Amniotic epithelial cell (primary cell): Measurements from ENCODE around the gene NBEAL1.
"Not testable (repeated sequence)": the region's sequence is repeated elsewhere in the genome, so short reads cannot be mapped to it uniquely, and the experiment has no call there.

Experiments used
- DNase-seq: peaks from one replicate; pipeline ENCODE4 v3.0.0-alpha.2; 2010; ENCODE audit warnings: low read depth

Gene NBEAL1

DNA sequence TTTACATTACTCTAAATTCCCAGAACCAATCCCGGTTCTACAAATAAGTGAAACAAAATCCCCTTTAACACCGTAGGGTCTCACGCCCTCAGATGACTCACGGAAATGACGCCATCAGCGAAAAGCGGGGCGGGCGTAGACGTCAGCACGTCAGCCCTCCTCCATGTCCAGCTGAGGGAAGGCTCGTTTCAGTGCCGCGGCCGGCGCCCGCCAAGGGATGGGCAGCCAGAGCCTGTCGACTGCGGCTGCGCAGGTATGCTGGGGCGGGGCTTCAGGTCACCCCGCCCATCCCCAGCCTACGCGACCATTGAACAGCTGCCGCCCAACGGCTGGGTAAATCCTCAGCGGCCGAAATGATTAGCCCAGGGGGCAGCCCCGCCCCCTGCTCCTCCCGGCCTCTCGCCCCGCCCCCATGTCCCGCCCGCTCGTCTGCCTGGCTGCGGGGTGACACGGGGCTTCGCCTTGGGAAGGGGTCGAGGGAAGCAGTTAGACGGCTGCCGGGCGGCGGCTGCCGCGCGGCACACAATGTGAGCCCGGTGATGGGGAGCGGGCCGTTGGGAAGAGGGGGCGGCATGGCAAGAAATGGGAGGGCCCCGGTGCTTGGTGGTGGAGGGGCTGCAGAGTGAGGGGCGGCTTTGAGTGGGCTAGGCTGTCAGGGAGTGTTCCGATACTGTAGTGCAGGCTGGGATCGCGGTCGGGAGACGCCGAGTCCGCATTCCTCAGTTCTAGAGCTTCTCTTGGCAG, at the start of gene NBEAL1:
Gene NBEAL1 (plus strand): TSS at position 420 of the 744 bp plus-strand sequence. CDS start 1,510 bp downstream, outside the sequence.
- peak; percentile 97 for DNase-seq

DNA sequence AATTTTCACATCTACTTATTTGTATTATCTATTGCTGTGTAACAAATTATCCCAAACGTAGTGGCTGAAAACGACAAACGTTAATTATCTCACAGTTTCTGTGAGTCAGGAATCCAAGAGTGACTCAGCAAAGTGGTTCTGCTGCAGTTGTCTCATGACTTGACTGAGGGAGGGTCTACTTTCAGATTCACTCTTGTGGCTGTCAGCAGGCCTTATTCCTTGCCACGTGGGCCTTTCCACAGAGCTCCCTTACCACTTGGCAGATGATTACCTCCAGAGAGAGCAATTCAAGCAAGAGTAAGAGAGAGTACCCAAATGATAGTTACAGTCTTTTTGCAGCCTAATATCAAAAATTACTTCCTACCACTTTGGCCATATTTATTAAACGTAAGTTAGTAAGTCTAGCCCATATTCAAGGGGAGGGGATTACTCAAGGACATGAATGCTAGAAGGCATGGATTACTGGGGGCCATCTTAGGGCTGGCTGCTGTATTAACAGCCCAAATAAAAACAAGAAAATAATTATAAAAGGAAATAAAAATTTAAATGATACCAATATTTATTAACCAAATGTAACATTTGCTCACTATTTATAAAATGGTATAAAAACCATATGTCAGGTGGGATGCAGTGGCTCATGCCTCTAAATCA, 48.7 kb upstream of the NBEAL1 start:
- peak; percentile 89 for DNase-seq

DNA sequence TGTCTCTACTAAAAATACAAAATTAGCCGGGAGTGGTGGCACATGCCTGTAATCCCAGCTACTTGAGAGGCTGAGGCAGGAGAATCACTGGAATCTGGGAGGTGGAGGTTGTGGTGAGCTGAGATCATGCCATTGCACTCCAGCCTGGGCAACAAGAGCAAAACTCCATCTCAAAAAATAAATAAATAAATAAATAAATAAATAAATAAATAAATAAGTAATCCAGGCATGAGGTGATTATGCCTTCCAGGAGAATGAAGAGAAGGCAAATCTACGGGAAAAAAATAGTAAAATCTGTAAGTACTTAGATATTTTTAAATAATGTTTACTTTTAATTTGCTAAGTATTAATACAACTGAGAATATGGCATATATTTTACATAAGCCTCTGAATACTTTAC, 45.3 kb upstream of the NBEAL1 start:
- not testable (repeated sequence) for DNase-seq

DNA sequence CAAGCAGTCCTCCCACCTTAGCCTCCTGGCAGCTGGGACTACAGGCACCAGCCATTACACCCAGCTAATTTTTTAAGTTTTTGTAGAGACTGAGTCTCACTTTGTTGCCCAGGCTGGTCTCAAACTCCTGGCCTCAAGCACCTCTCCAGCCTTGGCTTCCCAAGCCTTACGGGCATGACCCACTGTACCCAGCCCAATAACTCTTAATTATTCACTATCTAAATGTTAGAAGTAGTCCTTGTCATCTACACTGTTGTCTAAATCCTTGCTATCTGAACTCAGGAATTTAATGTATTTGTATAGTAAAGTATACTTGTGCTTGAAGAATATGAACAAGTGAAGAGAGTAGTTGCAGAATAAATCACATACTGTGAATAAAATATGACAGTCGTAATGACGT, 37.9 kb upstream of the NBEAL1 start:
- DNase-seq, result no peak

DNA sequence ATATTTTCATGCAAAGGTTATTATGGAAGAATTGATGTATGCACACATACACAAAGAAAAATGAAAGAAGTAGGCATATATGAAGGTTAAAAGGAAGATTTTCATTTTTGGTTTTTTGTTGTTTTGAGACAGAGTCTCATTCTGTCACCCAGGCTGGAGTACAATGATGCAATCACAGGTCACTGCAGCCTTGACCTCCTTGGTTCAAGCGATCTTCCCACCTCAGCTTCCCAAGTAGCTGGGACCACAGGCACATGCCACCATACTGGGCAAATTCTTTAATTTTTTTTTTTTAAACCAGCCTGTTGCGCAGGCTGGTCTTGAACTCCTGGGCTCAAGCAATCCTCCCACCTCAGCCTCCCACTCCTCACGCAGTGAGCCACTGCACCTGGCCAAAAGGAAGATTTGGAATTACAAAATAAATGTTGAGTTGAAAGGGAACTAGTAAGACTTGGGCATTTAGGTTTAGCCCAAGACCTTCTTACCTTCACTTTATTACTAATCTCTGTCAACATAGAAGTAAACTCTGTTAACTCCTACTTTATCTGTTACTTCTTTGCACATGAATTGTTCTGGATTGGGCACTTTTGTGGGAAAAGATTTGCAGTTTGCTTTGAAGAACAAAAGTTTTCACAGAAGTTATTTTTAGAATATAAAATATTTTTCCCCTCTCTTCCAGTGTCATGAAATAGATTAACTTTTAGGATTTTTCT, 31.7 kb upstream of the NBEAL1 start:
- no peak for DNase-seq

DNA sequence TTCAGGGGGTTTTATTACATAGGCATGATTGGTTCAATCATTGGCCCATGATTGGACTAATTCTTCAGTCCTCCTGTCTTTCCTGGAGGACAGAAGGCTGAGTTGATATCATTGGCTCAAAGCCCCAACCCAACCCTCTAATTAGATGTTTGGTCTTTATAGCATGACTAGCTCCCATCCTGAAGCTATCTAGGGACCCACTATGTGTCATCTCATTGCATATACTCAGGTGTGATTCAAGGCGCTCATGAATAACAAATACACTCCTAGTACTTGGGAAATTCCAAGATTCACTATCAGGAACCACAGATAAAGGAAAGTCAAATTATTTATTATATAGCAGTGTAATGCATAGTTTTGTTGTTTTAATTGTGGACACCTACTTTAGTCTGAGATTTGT, 24.9 kb upstream of the NBEAL1 start:
- no peak for DNase-seq

DNA sequence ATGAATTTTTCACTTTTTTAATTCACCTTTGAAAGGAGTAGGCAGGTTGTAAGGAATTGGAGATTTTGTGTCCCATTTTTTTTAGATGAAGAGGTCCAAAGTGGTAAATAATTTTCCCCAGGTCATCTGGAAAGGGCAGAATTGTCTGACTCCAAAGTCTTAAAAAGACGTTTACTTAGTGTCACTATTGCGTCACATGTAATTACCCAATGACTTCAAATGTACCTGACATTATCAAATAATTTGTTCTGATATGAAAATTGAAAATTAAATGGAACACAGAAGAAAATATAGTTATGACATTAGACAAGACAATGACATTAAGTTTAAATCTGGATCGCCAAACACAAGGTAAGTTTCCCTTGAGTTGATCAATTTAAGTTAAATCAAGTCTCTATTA, 24.2 kb upstream of the NBEAL1 start:
- DNase-seq, result no peak

DNA sequence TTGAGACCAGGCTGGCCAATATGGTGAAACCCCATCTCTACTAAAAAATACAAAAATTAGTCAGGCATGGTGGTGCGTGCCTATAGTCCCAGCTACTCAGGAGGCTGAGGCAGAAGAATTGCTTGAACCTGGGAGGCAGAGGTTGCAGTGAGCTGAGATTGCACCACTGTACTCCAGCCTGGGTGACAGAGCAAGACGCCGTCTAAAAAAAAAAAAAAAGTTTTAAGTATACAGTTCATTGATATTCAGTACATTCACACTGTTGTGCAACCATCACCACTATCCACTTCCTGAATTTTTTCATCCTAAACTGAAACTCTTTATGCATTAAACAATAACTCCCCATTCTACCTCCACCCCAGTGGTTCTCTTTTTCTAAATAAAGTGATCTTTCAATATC, 17.6 kb upstream of the NBEAL1 start:
- DNase-seq, result peak; percentile 57

DNA sequence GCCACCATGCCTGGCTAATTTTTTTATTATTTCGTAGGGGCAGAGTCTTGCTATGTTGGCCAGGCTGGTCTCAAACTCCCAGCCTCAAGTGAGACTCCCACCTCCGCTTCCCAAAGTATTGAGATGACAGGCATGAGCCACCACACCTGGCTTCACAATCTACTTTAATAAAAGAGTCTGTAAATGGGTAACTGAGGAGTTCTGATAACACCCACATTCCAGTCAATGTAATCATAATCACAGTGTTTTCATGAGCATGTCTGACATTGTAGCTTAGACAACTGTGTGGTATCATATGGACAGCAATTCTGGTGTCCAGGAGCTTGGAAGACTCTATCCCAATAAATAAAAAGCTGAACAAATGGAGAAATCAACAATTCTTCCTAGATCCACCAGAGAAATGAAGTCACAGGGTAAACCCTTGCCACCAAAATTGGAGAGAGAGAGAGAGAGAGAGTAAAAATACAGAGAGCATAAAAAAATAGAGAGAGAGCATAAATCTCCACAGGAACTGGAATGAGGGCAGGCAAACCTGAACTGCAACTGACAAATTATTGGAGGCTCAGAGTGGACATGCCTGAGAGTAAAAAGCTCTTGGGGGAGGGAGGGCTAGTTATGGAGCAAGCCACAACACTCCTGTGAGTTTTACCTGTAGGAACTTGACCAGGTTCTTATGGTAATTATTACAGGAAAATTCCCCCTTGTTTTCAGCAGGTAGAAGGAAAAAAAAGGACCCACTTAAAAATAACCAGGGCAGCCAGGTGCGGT, 12.4 kb upstream of the NBEAL1 start:
- peak; percentile 17 for DNase-seq

DNA sequence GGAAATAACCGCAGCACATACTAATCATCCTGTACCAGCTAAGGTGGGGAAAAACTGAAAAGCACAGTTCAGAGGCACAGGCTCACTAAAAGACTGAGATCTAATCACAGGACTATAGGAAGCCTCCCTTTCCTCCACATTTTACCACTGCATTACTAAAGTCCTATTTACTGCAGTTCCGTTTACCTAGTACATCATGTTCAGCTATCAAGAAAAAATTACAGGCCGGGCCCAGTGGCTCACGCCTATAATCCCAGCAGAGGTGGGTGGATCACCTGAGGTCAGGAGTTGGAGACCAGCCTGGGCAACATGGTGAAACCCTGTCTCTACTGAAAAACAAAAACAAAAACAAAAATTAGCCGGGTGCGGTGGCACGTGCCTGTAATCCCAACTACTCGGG, 11.0 kb upstream of the NBEAL1 start:
- no peak for DNase-seq

DNA sequence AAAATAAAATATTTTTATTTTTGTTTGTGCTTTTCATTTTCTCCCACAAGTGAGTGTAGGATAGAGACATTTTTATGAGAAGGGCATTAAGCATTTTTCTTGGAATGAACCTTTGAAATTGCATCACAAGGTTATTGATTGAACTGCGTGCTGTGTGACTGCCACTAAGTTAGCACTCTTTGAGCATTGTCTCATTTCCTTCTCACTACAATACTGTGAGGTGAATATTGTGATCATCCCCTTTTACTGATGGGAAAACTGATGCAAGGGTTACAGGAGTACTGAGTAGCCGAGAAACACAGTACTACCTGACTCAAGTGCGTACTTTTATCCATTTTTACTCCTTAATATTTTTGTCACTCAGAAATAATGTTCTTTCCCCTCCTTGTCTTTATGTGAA, 2.0 kb downstream of the NBEAL1 start:
- DNase-seq, result no peak

DNA sequence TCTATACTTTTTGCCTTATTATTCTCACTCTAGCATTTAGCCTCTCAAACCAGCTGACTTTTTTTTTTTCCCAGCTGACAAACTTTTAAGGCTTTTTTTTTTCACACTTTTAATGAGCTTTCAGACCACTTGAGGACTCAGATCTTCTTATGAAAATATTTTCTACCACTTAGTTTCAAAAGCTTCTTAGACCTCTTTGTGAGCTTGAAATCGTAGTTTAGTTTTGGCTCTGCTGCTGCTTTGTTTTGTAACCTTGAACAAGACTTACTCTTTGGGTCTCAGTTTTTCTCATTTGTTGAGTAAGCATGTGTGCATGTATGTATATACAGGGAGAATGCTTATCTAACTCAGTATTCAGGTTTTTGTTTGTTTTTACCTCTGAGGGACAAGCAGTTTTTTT, 3.5 kb downstream of the NBEAL1 start:
- DNase-seq, result peak; percentile 52

DNA sequence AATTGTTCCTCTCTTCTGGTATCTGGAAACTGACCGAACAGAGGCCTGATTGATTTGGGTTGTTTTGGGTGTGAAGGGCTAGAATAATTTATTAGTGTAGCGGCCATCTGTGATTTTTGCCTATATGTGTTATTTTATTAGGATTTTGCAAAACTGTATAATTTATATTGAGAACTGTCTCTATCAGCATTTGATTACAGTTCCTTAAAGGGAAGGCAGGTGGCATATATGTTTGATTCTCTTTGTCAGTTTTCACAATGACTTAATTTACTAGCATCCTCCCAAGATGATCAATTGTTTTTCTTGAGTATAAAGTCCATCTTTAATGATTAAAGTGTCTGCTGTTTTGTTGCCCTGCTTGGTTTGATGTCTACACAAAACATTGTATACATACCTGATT, 4.5 kb downstream of the NBEAL1 start:
- no peak for DNase-seq

DNA sequence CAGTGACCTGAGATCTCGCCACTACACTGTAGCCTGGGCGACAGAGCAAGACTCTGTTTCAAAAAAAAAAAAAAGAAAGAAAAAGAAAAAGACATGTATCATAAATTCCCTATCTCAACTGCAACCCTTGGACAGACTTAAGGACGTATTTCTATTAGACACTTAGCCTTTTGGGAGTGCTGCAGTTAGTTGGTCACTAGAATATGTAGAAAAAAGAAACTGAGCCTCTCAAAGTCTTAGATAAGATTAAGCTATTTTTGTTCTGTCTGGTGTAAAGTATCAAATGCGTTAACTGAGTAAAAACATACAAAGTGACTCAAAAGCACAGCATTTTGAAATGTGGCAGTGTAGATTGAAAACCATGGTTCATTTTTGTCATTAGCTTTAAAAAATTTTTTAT, 7.3 kb downstream of the NBEAL1 start:
- peak; percentile 14 for DNase-seq

DNA sequence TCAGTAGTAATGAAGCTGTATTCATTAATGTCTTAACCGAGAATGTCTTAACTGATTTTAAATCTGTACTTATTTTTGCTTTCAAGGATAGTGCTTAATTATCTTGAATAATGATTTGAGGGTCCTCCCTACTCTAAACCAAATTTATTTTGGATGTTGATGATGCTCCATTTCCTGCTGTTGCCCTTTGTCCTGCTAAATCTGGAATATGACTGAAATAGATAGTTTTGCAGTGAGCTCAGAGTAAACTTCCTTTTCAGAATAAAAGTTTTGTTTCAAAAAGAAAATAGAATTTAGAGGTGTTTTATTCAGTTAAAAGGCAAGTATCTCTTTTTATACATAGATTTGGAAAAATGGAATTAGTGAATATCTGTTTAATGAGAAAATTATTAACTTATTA, 8.1 kb downstream of the NBEAL1 start:
- DNase-seq, result no peak

DNA sequence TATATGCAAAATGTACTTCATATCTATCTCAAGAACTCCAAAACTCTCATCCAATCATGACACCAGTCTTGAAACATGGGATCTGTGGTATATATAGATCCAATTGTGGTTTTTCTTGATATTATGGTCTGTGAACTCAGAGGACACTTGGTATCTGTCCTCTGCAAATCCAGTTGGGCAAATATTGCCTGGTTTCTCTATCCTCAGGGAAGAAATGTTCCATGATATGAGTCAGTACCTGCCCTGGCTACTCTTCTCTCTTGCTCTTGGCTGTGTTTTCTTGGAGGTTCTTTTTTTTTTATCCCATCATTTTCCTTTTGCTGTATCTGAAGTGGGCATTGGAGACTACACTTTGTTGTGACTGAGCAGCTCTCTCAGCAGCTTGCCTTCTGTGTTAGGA, 10.9 kb downstream of the NBEAL1 start:
- DNase-seq, result peak; percentile 13

DNA sequence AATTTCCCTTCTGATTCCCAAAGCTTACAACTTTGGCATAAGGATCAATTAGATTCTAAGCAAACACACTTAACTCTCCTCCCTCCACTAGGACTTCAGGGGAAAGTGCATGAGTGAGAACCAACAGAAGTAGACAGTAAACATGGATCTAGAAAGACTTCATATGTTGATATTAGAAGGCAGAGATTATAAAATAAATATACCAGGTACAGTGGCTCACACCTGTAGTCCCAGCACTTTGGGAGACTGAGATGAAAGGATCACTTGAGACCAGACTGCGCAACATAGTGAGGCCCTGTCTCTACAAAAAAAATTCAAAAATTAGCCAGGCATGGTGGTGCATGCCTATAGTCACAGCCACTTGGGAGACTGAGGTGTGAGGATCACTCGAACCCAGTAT, 15.9 kb downstream of the NBEAL1 start:
- DNase-seq, result no peak

DNA sequence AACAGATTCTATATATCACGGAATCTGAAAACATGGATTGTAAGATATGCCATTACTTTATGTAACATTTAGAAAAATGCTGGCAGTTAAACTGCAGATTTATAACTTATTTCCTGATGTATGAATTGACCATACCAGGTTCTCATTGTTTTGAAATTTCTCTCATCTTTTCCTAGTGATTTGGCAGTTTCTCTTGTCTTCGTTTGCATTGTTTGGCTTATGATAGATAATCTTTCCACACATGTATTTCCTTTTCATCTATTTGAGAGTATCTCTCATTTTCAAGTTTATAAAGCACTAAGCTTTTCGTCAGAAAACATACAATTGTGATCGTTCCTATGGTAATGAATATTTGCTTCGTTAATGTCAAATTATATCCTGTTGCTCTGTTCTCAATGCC, 16.3 kb downstream of the NBEAL1 start:
- no peak for DNase-seq

DNA sequence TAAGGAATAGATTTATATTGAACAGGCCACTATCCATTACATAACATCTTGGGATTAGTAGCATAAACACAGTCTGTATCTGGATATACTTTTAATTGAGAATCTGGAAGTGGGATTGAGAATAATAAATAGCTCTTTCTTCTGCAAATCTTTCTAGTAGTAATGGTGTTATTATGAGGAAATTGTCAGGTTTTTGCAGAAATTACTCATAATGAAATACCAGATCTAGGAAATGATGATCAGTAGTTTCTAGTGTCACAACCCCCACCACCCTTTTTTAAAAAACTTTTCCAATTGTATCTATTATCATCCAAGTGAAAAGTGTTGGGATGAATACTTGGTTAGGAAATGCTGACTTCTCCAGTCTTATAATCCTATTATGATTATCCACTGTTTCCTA, 18.7 kb downstream of the NBEAL1 start:
- DNase-seq, result no peak

DNA sequence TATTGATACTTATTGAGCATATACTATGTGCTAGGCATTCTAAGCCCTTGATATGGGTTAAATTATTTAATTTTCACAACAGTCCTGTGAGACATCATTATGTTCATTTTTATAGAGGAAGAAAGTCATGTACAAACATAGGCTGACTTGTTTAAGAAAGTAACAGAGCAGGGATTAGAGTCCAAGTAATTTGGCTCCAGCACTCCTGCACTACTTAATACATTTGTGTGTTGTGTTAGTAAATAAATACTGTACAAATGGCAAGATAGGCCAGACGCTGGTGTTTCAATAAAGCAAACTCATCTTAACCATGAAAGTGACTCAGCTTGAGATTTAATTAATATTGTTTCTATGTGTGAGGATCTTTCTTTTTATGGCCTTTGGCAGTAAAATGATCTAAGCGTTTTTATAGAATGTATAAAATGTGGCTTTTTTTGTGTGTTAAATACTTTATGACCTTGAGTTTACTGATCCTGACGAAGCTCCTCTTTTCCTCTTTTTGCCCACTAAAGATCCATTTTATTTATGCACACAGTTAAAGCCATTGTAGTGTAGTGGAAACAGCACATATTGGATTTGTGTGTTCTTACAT, 21.3 kb downstream of the NBEAL1 start:
- no peak for DNase-seq

DNA sequence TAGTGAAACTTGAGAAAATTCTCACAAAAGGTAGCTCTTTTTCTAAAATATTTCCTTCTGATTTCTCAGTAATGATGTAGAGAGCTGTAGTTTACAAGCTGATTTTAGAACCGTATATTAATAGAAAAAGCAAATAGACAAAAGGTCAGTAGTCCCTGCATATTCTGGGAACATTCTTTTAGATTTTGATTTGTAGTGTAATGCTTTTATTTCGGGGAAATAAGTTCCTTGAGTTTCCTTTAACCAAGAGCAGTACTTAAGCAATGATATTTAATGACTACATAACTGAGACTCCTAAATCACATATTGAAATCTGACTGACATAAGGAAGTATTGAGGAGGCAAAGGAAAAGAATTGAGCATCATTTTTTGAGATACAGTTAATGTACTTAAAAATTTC, 22.4 kb downstream of the NBEAL1 start:
- no peak for DNase-seq

DNA sequence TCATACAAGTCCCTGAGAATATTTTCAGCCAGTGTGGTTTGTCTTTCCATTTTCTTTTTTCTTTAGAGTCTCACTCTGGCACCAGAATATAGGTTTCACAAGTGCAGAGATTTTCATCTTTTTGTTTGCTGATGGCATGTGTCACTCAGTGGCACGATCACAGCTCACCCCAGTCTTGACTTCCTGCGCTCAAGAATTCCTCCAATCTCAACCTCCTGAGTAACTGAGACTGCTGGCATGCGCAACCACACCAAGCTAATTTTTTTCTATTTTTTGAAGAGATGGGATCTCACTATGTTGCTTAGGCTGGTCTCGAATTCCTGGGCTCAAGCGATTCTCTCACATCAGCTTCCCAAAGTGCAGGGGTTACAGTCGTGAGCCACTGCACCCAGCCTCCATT, 23.9 kb downstream of the NBEAL1 start:
- DNase-seq, result no peak
